Measurements from ENCODE around the gene PLCD4. TPM values are rescaled to one million over a fixed set of nuclear protein-coding genes. Genes with fewer than 3 reads are reported as not detected.
A peak's percentile ranks its signal among the peaks of the same experiment; 100 is the strongest.

PLCD4 gene
- total RNA-seq, 2 experiments from 2014 or later = 0.34 to 0.49 TPM

DNA sequence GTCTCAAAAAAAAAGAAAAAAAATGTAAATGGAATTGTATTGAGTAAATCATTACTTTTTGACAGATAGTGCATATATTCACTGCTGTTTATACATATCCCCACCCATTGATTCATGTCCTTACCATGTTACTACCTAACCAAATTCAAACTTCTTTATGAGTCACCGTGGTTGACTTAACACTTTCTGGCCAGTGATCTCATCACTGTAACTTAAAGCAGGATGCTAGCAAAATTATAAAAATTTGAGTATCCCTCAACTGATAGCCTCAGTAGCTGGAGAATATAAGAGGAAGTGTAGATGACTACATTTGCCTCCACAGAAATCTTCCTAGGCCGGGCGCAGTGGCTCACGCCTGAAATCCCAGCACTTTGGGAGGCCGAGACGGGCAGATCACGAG, 25.6 kb upstream of the PLCD4 start:
- POLR2A ChIA-PET = interaction anchor here (1.1 to 2.9 kb wide), 3 partner anchors 12 to 77 kb away, joined by 4 to 7 read pairs (median 5); partner anchors contain the start of genes BCS1L and ZNF142
- CTCF ChIA-PET = no interaction called here

DNA sequence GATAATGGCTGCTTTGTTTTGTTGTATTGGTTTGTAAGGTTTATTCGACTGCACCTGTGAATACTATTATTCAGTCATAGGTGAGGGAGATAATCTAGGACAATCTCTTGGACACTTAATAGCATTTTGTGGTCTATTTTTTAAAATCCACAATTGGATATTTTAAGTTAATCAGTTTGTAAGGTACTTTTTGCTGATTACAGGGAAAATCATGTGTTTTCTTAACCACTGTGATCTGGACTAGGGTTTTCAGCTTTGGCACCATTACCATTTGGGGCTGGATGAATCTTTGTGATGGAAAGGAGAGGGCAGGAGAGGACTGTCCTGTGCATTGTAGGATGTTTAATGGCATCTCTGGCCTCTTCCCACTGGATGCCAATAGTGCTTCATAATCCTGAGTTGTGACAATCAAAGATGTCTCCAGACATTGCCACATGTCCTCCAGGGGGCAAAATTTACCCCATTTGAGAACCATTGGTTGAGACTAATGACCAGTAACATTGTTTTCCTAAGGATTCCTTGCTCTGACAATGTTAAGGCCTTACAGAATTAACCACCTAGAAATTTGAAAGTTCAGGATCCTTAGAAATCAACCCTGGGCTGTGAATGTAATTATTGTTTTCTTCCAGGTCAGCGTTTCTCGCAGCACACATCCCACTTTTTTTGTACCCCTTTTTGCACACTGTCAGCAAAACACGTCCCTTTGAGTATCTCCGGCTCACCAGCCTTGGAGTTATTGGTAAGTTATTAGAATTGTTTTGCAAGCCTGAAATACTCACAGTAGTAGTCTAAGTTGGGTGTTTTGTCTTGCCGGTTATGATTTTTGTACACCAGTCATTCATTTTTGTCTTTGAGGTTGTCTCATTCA, 23.5 kb upstream of the PLCD4 start:
- no peak overlapping the region for H3K4me3 Mint-ChIP-seq
- no peak for ATAC-seq
- ChIA-PET CTCF (no interaction called here), POLR2A (interaction anchor here (2.9 kb wide), 1 partner anchor 14 kb away, joined by 7 read pairs; no protein-coding TSS in a partner anchor)
- peaks cover 54% of the 10 kb centered on the region for H3K36me3 Mint-ChIP-seq (ENCODE audit: low read depth)
- no peaks in the 10 kb centered on the region for H3K27me3 Mint-ChIP-seq
- TF ChIP-seq, protein P1, sequence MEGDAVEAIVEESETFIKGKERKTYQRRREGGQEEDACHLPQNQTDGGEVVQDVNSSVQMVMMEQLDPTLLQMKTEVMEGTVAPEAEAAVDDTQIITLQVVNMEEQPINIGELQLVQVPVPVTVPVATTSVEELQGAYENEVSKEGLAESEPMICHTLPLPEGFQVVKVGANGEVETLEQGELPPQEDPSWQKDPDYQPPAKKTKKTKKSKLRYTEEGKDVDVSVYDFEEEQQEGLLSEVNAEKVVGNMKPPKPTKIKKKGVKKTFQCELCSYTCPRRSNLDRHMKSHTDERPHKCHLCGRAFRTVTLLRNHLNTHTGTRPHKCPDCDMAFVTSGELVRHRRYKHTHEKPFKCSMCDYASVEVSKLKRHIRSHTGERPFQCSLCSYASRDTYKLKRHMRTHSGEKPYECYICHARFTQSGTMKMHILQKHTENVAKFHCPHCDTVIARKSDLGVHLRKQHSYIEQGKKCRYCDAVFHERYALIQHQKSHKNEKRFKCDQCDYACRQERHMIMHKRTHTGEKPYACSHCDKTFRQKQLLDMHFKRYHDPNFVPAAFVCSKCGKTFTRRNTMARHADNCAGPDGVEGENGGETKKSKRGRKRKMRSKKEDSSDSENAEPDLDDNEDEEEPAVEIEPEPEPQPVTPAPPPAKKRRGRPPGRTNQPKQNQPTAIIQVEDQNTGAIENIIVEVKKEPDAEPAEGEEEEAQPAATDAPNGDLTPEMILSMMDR (IDR thresholded peaks at IDR 0.05) = no peak
- intact Hi-C loops (cut with micrococcal nuclease) = no loop called here
- no peak for DNase-seq
- H3K4me1 Mint-ChIP-seq (ENCODE audit: low read depth) = peaks cover 27% of the 10 kb centered on the region
- H3K9me3 Mint-ChIP-seq = no peaks in the 10 kb centered on the region
- H3K27ac Mint-ChIP-seq = no peak overlapping the region

More for the DNA sequence above, 25.6 kb upstream of the PLCD4 start:
- TF ChIP-seq, protein P1 (IDR thresholded peaks at IDR 0.05) = no peak
- H3K36me3 Mint-ChIP-seq (ENCODE audit: low read depth) = peaks cover 50% of the 10 kb centered on the region
- H3K27ac Mint-ChIP-seq = peak overlapping the region; percentile 76
- no peaks in the 10 kb centered on the region for H3K27me3 Mint-ChIP-seq
- ATAC-seq (peak; percentile 99), DNase-seq (peak; percentile 27)
- H3K9me3 Mint-ChIP-seq = no peaks in the 10 kb centered on the region
- H3K4me3 Mint-ChIP-seq = no peak overlapping the region
- H3K4me1 Mint-ChIP-seq (ENCODE audit: low read depth) = peaks cover 42% of the 10 kb centered on the region
- intact Hi-C loops (cut with micrococcal nuclease) = no loop called here

DNA sequence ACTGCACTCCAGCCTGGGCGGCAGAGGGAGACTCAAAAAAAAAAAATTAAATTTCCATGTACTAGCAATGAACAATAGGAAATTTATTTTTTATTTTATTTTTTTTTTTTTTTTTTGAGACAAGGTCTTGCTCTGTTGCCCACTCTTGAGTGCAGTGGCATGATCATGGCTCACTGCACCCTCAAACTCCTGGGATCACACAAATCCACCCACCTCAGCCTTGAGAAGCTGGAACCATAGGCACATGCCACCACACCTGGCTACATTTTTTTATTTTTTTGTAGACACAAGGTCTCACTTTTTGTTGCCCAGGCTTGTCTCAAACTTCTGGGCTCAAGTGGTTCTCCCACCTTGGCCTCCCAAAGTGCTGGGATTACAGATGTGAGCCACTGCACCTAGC, 22.2 kb upstream of the PLCD4 start:
- TF ChIP-seq, protein P1 (IDR thresholded peaks at IDR 0.05) = no peak
- Mint-ChIP-seq H3K4me3 (no peak overlapping the region), H3K27me3 (no peaks in the 10 kb centered on the region), H3K4me1 (ENCODE audit: low read depth) (peaks cover 23% of the 10 kb centered on the region), H3K36me3 (ENCODE audit: low read depth) (peaks cover 57% of the 10 kb centered on the region), H3K9me3 (no peaks in the 10 kb centered on the region), H3K27ac (no peak overlapping the region)
- ATAC-seq = no peak
- CTCF ChIA-PET = no interaction called here
- intact Hi-C loops (cut with micrococcal nuclease) = no loop called here
- POLR2A ChIA-PET = no interaction called here
- no peak for DNase-seq

DNA sequence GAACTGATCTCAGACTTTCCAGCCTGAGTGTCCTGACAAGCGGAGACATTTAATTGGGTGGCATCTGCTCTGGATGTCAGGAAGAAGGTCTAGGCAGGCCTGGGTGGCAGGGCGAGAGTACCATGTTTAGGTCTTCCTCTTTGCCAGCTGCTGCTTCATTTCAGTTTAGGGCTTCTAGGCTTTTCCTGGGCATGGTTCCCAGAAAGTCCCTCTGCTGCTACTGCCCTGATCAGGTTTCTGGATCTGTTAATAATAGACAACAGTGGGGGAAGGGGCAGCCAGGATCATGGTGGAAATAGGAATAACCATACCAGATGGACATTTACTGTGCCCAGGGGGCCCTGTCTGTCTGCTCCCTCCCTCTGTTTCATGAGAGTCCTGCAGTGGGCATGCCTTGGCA, 2.3 kb upstream of the PLCD4 start:
- no peaks in the 10 kb centered on the region for H3K36me3 Mint-ChIP-seq (ENCODE audit: low read depth)
- no peak overlapping the region for H3K27ac Mint-ChIP-seq
- CTCF ChIA-PET = no interaction called here
- ATAC-seq (no peak), DNase-seq (no peak)
- no peaks in the 10 kb centered on the region for H3K4me1 Mint-ChIP-seq (ENCODE audit: low read depth)
- no peak overlapping the region for H3K4me3 Mint-ChIP-seq
- peaks cover 11% of the 10 kb centered on the region for H3K27me3 Mint-ChIP-seq
- intact Hi-C loops (cut with micrococcal nuclease) = no loop called here
- no peaks in the 10 kb centered on the region for H3K9me3 Mint-ChIP-seq
- POLR2A ChIA-PET = no interaction called here
- TF ChIP-seq, protein P1 (IDR thresholded peaks at IDR 0.05) = no peak

DNA sequence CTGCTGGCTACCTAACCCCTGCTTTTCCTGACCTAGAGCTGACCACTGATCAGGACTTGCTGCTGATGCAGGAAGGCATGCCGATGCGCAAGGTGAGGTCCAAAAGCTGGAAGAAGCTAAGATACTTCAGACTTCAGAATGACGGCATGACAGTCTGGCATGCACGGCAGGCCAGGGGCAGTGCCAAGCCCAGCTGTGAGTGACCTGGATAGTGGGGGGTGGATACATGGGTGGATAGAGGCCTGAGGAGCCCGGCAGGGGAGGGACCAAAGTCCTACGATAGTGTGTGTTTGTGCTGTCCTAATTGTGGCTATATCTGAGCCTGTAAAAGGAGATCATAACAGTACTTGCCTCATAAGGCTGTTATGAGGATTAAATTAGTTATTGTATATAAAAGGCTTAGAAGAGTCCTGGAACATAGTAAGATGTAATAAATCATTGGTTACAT, 8.2 kb downstream of the PLCD4 start:
- ATAC-seq = no peak
- CTCF ChIA-PET = interaction anchor here (1.1 to 1.3 kb wide), 3 partner anchors 8 to 231 kb away, joined by 3 to 5 read pairs (median 3); partner anchors contain the start of gene PLCD4
- no peak overlapping the region for H3K4me3 Mint-ChIP-seq
- TF ChIP-seq, protein P1 (IDR thresholded peaks at IDR 0.05) = no peak
- DNase-seq = no peak
- peaks cover 2% of the 10 kb centered on the region for H3K27me3 Mint-ChIP-seq
- POLR2A ChIA-PET = interaction anchor here (0.7 to 1.5 kb wide), 2 partner anchors 12 to 17 kb away, joined by 3 to 5 read pairs; no protein-coding TSS in a partner anchor
- no peaks in the 10 kb centered on the region for H3K4me1 Mint-ChIP-seq (ENCODE audit: low read depth)
- no peak overlapping the region for H3K27ac Mint-ChIP-seq
- H3K9me3 Mint-ChIP-seq = no peaks in the 10 kb centered on the region
- no peaks in the 10 kb centered on the region for H3K36me3 Mint-ChIP-seq (ENCODE audit: low read depth)
- intact Hi-C loops (cut with micrococcal nuclease) = no loop called here

Measured in activated CD8-positive, alpha-beta T cell treated with anti-CD3 and anti-CD28 coated beads for 36 hours (primary cell).